ENCODE data around the gene GOLGA3. TPM values are rescaled to one million over a fixed set of nuclear protein-coding genes. Genes with fewer than 3 reads are reported as not detected.

The GOLGA3 gene
- total and polyA plus RNA-seq, 10 of the 15 experiments (the other 5 are each of a cell fraction or from before 2014, with no cell fraction given) = 2.0 to 42.7 (median 15.2) TPM

DNA sequence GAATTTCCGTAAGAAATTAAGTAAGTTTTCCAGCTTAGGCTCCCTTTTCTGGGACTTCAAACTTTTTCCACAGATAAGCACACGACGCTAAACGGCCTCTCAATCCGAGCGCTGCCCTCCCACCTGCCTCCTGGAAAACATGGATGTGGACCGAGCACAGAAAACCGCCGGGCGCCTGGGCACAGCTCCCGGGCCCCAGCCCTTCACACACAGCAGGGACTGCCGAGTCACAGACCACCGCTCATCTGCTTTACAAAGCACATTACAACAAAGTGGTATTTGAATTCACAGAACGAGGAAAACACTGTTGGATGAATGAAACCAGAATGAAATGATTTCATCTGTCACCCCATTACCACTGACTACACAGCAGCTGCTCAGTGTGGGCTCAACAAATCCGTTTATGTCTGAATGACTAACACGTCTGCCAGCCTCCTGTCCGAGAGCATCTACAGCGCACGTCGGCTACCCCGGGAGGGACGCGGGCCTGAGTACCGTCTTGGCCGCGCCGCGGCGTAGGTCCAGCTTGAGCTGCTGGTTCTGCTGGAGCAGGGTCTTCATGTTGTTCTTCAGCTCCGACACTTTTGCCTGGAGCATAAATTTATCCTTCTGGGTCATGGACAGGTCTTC lies 53.9 kb downstream of the GOLGA3 start:
- Histone ChIP-seq H3K4me3 (no peak overlapping the region), H3K79me2 (ENCODE audit: control insufficient read depth, insufficient read depth, low read length) (peaks cover 8% of the 10 kb centered on the region), H3K27ac (ENCODE audit: control insufficient read depth, insufficient read depth) (no peak overlapping the region), H4K20me1 (ENCODE audit: control insufficient read depth, insufficient read depth) (no peaks in the 10 kb centered on the region), H3K27me3 (replicated peaks in 1 of 2; ENCODE audit: control insufficient read depth in 2 of 2, insufficient read depth in 2 of 2, low read length in 1 of 2) (no peaks in the 10 kb centered on the region), H3K9me3 (replicated peaks; ENCODE audit: control insufficient read depth, insufficient read depth, low read length) (no peaks in the 10 kb centered on the region), H3K4me2 (ENCODE audit: control insufficient read depth, insufficient read depth) (no peak overlapping the region), H3K36me3 (ENCODE audit: control insufficient read depth in 2 of 2, insufficient read depth in 2 of 2, low read length in 1 of 2) (peaks cover 14 to 16% of the 10 kb centered on the region in 2 experiments; a peak in 3 of 4 replicates), H2AFZ (ENCODE audit: control insufficient read depth, low read depth, low read length) (no peak overlapping the region), H3K9ac (ENCODE audit: control insufficient read depth, insufficient read depth, low read length) (no peak overlapping the region), H3K4me1 (ENCODE audit: control insufficient read depth, insufficient read depth, low read length) (peaks cover 33% of the 10 kb centered on the region)
- ChIA-PET SMC1A (ENCODE audit: uncharacterized antibody, unreplicated experiment) (no interaction called here), POLR2A (no interaction called here), CTCF (no interaction called here), RAD21 (ENCODE audit: unreplicated experiment) (no interaction called here)
- no peak for DNase-seq (ENCODE audit: low read depth, low spot score)
- TF ChIP-seq POLR2A (IDR thresholded peaks at IDR 0.05; ENCODE audit: low read depth, low read length) (no peak), CHD1 (IDR thresholded peaks at IDR 0.05; ENCODE audit: low read depth, low read length) (no peak), ETV6 (conservative IDR thresholded peaks at IDR 0.05 in 1 of 2, IDR thresholded peaks at IDR 0.05 in 1 of 2; ENCODE audit: borderline replicate concordance in 1 of 2, low read depth in 1 of 2) (no peak), TBL1XR1 (IDR thresholded peaks at IDR 0.05; ENCODE audit: low read depth, low read length) (no peak), SUPT20H (IDR thresholded peaks at IDR 0.05; ENCODE audit: borderline replicate concordance, control insufficient read depth, low read depth, low read length) (no peak), JUNB (IDR thresholded peaks at IDR 0.05) (no peak), CBX5 (IDR thresholded peaks at IDR 0.05; ENCODE audit: low read depth) (no peak), BRCA1 (IDR thresholded peaks at IDR 0.05; ENCODE audit: low read depth, low read length) (no peak), NFYA (IDR thresholded peaks at IDR 0.05; ENCODE audit: borderline replicate concordance, low read depth, low read length) (no peak), IKZF1 (conservative IDR thresholded peaks at IDR 0.05) (no peak), ZBED1 (IDR thresholded peaks at IDR 0.05; ENCODE audit: borderline replicate concordance) (no peak), YBX1 (IDR thresholded peaks at IDR 0.05) (no peak), KDM1A (IDR thresholded peaks at IDR 0.05; ENCODE audit: borderline replicate concordance) (no peak), GATAD2B (conservative IDR thresholded peaks at IDR 0.05; ENCODE audit: low read depth) (no peak), MXI1 (IDR thresholded peaks at IDR 0.05; ENCODE audit: low read depth, low read length) (no peak), RAD51 (IDR thresholded peaks at IDR 0.05) (no peak), ZNF217 (IDR thresholded peaks at IDR 0.05) (no peak)
- TF ChIP-seq, protein P1, sequence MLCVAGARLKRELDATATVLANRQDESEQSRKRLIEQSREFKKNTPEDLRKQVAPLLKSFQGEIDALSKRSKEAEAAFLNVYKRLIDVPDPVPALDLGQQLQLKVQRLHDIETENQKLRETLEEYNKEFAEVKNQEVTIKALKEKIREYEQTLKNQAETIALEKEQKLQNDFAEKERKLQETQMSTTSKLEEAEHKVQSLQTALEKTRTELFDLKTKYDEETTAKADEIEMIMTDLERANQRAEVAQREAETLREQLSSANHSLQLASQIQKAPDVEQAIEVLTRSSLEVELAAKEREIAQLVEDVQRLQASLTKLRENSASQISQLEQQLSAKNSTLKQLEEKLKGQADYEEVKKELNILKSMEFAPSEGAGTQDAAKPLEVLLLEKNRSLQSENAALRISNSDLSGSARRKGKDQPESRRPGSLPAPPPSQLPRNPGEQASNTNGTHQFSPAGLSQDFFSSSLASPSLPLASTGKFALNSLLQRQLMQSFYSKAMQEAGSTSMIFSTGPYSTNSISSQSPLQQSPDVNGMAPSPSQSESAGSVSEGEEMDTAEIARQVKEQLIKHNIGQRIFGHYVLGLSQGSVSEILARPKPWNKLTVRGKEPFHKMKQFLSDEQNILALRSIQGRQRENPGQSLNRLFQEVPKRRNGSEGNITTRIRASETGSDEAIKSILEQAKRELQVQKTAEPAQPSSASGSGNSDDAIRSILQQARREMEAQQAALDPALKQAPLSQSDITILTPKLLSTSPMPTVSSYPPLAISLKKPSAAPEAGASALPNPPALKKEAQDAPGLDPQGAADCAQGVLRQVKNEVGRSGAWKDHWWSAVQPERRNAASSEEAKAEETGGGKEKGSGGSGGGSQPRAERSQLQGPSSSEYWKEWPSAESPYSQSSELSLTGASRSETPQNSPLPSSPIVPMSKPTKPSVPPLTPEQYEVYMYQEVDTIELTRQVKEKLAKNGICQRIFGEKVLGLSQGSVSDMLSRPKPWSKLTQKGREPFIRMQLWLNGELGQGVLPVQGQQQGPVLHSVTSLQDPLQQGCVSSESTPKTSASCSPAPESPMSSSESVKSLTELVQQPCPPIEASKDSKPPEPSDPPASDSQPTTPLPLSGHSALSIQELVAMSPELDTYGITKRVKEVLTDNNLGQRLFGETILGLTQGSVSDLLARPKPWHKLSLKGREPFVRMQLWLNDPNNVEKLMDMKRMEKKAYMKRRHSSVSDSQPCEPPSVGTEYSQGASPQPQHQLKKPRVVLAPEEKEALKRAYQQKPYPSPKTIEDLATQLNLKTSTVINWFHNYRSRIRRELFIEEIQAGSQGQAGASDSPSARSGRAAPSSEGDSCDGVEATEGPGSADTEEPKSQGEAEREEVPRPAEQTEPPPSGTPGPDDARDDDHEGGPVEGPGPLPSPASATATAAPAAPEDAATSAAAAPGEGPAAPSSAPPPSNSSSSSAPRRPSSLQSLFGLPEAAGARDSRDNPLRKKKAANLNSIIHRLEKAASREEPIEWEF (IDR thresholded peaks at IDR 0.05; ENCODE audit: insufficient replicate concordance, low read depth, low read length) = no peak
- TF ChIP-seq, protein P2, sequence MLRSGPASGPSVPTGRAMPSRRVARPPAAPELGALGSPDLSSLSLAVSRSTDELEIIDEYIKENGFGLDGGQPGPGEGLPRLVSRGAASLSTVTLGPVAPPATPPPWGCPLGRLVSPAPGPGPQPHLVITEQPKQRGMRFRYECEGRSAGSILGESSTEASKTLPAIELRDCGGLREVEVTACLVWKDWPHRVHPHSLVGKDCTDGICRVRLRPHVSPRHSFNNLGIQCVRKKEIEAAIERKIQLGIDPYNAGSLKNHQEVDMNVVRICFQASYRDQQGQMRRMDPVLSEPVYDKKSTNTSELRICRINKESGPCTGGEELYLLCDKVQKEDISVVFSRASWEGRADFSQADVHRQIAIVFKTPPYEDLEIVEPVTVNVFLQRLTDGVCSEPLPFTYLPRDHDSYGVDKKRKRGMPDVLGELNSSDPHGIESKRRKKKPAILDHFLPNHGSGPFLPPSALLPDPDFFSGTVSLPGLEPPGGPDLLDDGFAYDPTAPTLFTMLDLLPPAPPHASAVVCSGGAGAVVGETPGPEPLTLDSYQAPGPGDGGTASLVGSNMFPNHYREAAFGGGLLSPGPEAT (IDR thresholded peaks at IDR 0.05; ENCODE audit: low read depth) = no peak
- intact Hi-C loops (cut with micrococcal nuclease; ENCODE audit: unreplicated experiment) (no loop called here), in situ Hi-C loops (cut with MboI) (no loop called here)
- 90% methylated on average over 30 of the region's 30 CpGs for WGBS (ENCODE audit: insufficient coverage, insufficient replicate concordance, low lambda C conversion rate, missing lambda C conversion rate)
- BruUV-seq (replicated peaks) = no TSS peak
- ATAC-seq = no peak
- no peak for FAIRE-seq

Measured in GM12878 (cell line).